GM12875 (cell line): Measurements from ENCODE around the gene NCKAP5.

Source experiments
- H3K4me3 ChIP-seq: one replicate; pipeline ENCODE4 v1.5.1; 2011; ENCODE audit warnings: low read depth, low read length, control low read depth
- TF ChIP-seq, protein P1 (sequence below): IDR thresholded peaks from 2 replicates; pipeline ENCODE4 v1.5.1; 2011; ENCODE audit warnings: low read depth, mild to moderate bottlenecking, control low read depth, inconsistent platforms, low read length, moderate library complexity, borderline replicate concordance; ENCODE audit not compliant: insufficient read depth

NCKAP5 gene

DNA sequence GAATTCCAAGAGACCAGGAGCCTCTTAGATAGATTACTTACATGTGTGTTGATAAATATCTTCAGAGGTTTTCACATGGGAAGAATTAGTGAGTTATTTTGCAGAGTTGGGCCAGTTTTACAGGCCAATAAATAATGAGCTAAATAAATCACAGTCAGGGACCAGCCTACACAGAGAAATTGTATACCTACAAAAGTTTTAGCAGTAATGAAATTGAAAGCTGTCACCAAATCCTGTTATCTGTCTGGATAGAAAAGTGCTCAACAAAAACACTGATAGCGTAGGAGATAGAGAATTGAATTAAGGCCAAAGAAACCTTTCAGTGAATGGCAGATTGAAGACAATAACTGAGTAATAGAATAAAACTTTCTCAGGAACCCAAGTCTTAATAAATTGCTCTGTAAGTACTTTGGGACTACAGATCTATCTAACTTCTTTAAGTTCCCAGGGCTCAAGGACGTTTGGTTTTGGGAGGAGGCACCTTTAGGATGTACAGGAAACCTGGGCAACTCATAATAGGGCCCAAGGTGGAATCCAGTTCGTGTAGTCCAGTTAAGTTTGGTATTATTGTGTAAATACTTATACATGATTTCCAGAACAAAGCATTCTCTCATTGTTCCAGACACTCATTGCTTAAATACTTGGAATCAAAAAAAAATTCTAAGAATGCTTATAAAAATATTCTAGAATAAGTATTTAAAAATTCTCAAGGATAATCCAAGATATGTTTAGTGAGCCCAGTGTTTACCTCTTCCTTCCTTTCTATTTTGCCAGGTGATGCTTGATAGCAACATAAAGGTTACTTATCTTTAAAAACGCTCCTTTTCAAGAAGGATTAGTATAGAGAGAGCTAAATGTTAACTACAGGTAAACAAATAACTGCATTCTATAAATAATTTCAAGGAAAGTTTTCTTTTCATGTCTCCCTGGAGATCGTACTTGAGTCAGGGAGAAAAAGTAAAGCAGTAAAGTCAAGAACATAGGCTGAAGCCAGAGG is 134.5 kb downstream of the NCKAP5 start:
- TF ChIP-seq, protein P1, sequence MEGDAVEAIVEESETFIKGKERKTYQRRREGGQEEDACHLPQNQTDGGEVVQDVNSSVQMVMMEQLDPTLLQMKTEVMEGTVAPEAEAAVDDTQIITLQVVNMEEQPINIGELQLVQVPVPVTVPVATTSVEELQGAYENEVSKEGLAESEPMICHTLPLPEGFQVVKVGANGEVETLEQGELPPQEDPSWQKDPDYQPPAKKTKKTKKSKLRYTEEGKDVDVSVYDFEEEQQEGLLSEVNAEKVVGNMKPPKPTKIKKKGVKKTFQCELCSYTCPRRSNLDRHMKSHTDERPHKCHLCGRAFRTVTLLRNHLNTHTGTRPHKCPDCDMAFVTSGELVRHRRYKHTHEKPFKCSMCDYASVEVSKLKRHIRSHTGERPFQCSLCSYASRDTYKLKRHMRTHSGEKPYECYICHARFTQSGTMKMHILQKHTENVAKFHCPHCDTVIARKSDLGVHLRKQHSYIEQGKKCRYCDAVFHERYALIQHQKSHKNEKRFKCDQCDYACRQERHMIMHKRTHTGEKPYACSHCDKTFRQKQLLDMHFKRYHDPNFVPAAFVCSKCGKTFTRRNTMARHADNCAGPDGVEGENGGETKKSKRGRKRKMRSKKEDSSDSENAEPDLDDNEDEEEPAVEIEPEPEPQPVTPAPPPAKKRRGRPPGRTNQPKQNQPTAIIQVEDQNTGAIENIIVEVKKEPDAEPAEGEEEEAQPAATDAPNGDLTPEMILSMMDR, result no peak
- no peak overlapping the region for H3K4me3 ChIP-seq

DNA sequence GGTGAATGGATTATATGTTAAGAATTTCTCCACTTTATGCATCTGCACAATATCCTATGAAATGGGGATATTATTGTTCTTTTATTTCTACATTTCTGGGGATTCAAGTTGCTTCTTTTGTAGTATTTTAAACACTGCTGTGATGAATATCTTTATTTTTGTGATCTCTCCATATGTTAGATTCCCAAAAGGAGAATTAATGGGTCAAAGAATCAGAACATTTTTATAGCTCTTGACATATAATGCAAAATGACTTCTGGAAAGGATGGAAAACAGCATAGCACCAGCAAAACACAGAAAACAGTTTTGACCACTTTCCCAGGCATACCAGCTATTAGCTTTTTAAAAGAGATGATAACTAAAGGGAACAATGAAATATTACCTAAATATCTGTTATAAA is 135.5 kb downstream of the NCKAP5 start:
- TF ChIP-seq, protein P1, result no peak
- H3K4me3 ChIP-seq, result no peak overlapping the region

DNA sequence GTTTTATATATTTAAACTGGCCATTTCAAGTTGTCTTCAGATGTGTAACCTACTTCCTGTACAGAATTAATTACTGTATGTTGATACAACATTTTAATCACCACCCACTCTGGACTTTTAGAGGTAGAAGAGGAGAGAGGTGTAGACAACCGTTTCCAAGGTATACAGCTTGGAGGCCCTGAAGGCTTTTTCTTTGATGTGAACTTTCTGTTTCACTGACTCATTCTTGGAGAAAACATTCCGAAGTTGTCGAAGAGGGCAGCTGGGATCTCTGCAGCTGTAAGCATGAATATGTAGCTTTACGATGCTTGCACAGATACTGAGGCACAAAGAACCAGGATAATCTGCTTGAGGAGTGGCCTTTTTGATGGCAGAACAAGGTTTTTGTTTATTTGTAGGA is 137.0 kb downstream of the NCKAP5 start:
- no peak overlapping the region for H3K4me3 ChIP-seq
- TF ChIP-seq, protein P1, result no peak

DNA sequence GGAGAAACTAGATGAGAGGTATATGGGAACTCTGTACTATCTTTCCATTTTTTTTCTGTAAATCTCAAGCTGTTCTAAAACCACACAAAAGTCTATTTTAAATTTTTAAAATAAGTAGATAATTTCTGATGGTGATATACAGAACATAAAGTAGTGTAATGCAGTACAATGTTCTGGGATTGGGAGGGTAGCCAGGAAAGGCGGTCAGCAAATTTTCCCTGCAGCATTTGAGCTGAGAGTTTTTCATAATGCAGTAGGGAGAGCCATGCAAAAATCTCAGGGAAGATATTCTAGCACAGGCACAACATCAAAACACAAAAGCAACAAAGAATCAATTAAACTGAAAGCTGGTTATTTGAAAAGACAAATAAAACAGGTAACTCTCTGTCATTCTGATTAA is 141.5 kb downstream of the NCKAP5 start:
- H3K4me3 ChIP-seq, result no peak overlapping the region
- TF ChIP-seq, protein P1, result no peak

DNA sequence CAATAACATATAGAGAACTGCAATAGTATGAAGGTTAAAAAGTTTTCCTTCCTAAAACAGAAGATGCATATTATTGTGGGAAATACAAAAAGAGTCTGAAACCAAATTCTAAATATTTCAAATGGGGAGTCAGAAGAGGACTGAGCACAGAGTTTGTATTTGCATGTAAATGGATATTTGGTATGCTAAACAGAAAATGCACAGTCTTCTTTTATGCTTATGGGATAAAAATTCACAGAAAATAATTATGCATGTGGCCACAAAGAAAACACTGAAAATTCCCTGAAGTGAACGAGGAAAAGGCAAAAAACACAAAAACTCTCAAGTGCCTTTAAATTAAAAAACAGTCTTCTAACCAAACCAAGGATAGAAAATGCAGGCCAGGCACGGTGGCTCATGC is 142.7 kb downstream of the NCKAP5 start:
- H3K4me3 ChIP-seq, result no peak overlapping the region
- TF ChIP-seq, protein P1, result no peak

DNA sequence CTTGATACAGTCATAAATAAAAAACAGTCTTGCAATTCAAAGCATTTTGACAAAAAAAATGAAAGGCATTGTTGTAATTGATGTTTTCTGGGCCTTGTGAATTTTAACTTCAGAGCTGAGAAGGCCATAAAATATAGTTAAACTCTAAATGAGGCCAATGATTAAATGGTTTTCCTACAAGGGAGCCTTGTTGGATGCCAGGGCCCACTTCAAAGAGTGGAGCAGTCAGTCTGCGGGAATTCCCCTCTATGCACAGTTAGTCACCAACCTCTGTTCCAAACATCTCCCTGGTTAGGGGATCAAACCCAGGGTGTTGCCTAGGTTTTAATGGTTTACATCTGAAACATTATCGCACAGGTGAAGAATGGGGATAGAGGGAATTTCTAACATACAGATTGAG is 143.4 kb downstream of the NCKAP5 start:
- H3K4me3 ChIP-seq, result no peak overlapping the region
- TF ChIP-seq, protein P1, result no peak

DNA sequence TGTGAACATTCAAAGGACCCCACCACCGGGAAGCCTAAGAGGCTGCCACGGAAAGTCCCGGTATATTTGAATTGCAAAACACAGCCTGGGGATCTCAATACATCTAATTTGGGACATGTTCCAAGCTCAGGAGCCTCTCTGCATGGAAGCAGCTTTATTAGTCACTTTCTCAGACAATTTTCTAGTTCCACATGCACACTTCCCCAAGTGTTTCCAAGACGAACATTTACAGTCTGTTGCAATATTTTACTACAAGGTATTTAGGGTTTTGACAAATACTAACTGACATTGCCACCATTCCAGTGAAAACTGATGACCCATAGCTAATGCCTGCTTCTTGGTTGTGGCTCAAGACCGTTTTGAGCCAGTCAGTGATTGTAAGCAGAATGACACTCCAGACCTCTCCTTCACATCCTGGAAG is 145.3 kb downstream of the NCKAP5 start:
- TF ChIP-seq, protein P1, result no peak
- no peak overlapping the region for H3K4me3 ChIP-seq
